ENCODE results near the gene ASB15.
A peak's percentile ranks its signal among the peaks of the same experiment; 100 is the strongest.
"Not testable (repeated sequence)": the region's sequence is repeated elsewhere in the genome, so short reads cannot be mapped to it uniquely, and the experiment has no call there.

The ASB15 gene

GRCh38 chr7:123601530-123601929 lies at the start of gene ASB15:
Gene ASB15 (plus strand): TSS chr7:123601821. CDS start chr7:123614503, 12,682 bp downstream.
- DNase-seq (ENCODE audit: low read depth), result no peak

DNA sequence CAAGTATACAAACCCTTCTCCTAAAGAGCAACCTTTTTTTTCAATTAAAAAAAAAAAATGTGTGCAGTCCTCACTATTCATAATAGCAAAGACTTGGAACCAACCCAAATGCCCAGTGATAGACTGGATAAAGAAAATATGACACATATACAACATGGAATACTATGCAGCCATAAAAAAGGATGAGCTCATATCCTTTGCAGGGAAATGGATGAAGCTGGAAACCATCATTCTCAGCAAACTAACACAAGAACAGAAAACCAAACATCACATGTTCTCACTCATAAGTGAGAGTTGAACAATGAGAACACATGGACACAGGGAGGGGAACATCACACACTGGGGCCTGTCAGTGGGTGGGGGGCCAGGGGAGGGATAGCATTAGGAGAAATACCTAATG lies 49.5 kb upstream of the ASB15 start:
- not testable (repeated sequence) for DNase-seq (ENCODE audit: low read depth)

GRCh38 chr7:123552641-123553040 lies 49.0 kb upstream of the ASB15 start:
- DNase-seq (ENCODE audit: low read depth), result no peak

DNA sequence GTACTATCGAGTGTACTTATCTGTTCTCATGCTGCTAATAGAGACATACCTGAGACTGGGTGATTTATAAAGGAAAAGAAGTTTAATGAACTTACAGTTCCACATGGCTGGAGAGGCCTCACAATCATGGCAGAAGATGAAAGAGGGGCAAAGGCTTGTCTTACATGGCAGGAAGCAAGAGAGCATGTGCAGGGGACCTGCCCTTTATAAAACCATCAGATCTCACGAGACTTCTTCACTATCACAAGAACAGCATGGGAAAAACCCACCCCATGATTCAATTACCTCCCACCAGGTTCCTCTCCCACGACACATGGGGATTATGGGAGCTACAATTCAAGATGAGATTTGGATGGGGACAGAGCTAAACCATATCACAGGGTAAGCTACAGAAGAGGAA lies 48.5 kb upstream of the ASB15 start:
- no peak for DNase-seq (ENCODE audit: low read depth)

GRCh38 chr7:123555484-123555883 lies 46.1 kb upstream of the ASB15 start:
- DNase-seq (ENCODE audit: low read depth), result no peak

DNA sequence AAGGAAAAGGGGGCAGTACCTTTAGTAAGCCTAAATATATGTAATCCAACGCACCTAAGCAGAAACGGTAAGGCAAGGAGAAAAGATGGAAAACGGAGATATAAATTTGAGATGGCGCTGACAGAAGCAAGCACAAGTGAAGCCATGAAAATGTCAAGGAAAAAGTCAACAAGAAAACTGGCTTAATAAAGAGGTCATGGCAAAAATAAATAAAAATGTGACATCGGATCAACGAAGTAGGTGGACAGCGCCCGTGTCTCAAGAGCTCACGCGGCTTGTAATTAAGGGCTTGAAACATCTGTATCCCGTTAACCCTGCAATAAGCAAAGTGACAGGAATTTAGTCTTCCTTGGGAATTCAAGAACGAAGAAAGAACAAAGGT lies 44.6 kb upstream of the ASB15 start:
- DNase-seq (ENCODE audit: low read depth), result no peak

DNA sequence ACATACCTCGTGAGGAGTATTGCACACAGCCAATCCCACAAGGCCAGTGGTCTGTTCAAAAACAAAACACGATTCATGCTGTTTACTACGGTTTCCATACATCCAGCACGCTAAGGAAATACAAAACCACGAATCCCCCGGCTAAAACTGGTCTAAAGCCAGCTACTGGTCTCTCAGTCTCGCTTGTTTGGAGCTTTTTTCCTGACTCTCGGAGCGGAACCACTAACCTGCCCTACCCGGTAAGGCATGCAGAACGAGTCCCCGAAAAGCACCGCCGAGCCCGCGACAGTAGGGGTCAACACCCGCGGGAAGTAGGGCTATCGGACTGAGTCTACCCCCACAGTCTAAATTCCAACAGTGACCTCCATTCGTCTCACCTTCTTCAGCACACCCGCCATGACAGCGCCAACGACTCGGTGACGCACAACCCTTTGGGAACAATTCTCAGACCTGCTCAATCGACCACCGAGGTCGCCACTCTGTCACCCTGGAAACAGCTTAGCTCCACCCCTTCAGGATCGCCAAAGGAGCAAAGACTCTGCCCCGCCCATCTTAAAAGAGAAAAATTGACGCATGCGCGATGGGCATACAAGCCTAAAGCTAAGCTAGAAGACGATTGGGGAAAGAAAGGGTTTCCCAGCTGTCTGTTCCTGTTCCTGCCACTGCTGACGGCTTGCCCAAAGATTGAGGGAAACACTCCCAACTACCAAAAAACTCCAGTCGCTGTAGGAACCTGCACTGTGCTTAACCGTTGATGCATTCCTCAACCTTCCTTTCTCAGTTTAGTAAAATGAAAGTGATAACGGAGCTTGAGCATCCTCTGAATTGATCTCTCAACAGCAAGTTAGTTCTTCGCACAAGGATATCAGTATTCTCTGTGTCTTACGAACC lies 44.0 kb upstream of the ASB15 start, which contains the start of gene NDUFA5:
TSS of gene NDUFA5 (minus strand) at position 421 of the 891 bp plus-strand sequence. CDS start at position 398, 23 bp downstream.
- DNase-seq (ENCODE audit: low read depth), result peak; percentile 98

- no peak for DNase-seq (ENCODE audit: low read depth)
Measured at GRCh38 chr7:123558289-123558874, 43.2 kb upstream of the ASB15 start.

DNA sequence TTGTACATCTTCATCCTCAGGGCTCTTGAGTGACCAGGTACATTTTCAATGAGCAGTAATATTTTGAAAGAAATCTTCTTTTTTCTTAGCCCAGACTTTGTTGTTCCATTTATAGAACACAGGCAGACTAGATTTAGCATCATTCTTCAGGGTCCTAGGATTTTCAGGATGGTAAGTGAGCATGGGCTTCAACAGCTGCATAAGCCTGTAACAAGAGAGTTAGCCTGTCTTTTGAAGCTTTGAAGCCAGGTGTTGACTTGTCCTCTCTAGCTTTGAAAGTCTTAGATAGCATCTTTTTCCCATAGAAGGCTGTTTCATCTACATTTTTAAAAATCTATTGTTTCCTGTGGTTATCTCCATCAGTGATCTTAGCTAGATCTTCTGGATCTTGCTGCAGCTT lies 39.5 kb upstream of the ASB15 start:
- no peak for DNase-seq (ENCODE audit: low read depth)

- no peak for DNase-seq (ENCODE audit: low read depth)
Measured at GRCh38 chr7:123569352-123570010, 32.1 kb upstream of the ASB15 start.

DNA sequence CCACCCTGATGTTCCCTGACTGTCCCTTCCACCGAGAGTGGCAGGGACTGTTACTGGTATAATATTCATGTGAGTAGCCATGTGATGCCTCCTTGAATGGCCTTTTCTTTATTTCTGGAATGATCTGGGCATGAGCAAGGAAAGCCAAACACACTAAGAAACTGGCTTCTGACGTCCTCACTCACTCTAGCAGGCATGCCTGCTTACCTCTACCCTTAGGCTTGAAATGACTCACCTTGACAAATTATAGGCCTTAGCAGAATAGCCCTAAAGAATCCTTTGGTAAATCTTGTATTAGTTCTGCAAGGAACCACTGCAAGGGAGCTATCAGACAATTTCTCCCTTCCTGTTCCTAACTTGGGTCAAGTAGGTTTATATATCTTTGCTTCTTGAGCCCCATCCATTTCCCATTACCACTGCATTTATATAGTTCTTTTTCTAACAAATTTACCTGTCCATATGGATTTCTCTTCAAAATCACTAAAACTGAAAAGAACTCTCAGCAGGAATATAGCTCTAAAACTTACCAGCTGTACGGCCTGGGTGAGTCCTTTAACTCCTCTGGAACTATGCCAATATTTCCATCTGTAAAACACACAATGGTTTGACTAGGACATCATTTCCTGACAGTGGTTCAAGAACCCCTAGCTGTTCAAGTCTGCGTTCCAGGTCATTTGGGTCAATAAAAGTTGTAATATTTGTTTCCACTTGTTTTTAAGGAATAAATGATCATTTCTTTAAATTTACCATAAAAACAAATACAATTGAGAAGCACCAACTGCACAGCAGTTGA lies 31.0 kb upstream of the ASB15 start:
- DNase-seq (ENCODE audit: low read depth), result no peak

DNA sequence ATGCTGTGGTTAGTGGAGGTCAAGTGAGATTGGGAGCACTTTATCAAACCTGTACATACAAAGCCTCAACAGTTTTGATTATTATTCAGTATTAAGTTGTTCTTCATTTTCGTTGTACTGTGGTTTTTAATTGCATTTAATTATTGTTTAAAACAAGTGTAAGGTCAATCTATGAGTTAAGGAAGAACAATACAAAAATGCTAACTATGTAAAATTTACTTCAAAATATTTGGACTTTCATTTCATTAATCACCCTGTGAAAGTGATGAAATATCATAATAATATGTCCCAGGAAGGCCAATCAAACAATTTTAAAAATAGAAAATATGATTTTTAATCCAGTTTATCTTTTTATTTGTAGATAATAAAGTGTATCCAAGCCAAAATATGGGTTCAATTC lies 30.4 kb upstream of the ASB15 start:
- DNase-seq (ENCODE audit: low read depth), result no peak

DNA sequence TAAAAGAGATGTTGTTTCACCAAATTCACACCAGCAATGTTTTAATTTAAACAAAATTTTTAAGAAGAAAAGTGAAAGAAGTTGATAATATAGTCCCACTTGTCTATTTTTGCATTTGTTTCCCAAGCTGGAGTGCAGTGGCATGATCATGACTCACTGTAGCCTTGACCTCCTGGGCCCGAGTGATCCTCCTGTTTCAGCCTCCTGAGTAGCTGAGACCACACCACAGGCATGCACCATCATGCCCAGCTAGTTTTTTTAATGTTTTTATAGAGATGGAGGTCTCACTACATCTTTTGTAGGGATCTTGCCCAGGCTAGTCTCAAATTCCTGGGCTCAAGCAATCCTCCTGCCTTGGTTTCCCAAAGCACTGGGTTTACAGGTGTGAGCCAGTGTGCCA lies 29.9 kb upstream of the ASB15 start:
- peak; percentile 31 for DNase-seq (ENCODE audit: low read depth)

- DNase-seq (ENCODE audit: low read depth), result no peak
Measured at GRCh38 chr7:123573341-123573740, 28.3 kb upstream of the ASB15 start.

DNA sequence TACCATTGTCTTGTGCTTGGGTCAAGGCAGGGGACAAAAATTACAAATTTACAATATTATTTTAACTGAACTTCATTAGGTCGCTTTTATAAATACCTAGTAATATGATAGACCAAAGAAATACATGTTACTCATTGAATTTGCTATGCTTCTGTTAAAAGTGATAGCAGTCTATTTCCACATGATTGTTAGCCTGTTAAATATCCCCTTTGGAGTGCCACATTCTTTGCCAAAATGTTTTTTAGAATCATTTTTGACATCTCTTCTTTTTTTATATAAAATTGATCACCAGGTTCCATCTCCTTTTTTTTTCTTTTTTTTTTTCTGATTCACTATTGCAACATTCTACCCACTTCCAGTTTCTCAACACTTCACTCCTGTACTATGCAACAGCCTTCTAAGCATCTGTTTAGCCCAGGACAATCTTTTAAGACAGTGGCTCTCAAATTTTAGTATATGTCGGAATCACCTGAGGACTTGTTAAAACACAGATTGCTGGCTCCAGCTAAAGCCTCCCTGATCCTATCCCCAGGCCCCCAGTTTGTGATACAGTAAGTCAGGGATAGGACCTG lies 27.6 kb upstream of the ASB15 start:
- DNase-seq (ENCODE audit: low read depth), result peak; percentile 27

DNA sequence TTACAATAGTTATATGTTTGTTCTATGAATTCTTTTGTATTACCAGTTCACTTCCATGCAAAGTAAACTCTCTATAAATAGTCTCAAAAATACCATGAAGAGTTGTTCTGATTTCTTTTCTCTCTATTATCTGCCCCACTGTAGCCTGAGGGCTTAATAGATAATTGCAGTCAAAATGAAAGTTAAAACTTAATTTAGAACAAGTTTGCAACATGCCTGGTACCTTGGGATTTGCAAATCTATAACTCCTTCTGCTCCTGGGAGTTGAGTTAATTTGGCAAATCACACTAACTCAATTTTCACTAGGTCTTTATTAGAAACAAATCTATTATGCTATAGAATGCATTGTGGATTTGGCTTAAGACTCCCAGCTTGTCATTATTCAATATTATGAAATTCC lies 22.2 kb upstream of the ASB15 start:
- no peak for DNase-seq (ENCODE audit: low read depth)

DNA sequence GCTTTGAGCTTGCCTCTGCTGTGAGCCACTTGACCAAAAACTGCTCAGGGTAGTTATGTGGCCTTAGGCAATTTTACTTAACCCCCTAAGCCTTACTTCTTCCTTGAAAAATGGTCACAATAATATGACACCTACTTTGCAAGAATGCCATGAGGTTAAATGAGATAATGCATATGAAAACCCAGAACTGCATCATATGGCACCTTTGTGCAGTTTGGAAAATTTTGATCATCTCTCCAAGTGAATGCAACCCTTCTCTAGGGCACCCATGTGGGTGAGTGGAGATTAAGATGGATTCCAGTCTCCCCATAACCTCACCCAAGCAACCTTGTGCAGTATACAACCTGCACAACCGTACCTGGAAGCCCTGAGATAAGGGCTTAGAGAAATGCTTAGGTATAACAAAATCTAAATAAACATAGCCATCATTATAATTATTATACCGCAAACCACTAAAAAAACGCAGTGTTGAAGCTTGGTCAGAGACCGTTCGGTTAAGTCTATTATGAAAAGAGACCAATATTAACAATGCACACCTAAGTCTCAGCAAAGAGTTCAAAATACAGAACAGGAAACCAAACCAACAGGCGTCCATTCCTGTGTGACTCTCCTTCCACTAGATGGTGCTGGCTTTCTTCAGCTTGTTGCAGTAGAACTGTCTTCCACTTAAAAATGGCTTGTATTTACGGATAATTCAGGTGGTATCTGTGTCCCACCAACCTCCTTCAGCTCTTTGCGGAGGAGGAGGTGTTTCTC lies 21.0 kb upstream of the ASB15 start:
- DNase-seq (ENCODE audit: low read depth), result peak; percentile 57

GRCh38 chr7:123581162-123581459 lies 20.5 kb upstream of the ASB15 start:
- no peak for DNase-seq (ENCODE audit: low read depth)

DNA sequence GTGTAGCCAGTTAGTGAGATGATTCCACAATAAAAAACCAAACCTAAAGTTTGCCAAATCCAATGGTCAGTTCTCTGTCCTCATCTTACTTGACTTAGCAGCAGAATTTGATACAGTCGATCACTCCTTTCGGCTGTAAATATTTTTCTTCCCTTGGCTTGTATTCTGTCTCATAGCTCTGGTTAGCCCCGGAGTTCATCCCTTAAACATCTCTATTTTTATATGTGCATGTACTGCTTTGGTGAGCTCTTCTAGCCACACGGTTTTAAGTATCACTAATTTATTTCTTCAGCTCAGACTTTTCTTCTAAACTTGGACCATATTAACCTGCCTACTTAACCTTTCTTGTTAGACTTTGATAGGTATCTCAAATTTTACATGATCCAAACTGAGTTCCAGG lies 17.8 kb upstream of the ASB15 start:
- DNase-seq (ENCODE audit: low read depth), result no peak

- DNase-seq (ENCODE audit: low read depth), result no peak
Measured at GRCh38 chr7:123588376-123588775, 13.2 kb upstream of the ASB15 start.

GRCh38 chr7:123594813-123595241 lies 6.8 kb upstream of the ASB15 start:
- peak; percentile 21 for DNase-seq (ENCODE audit: low read depth)

Data from amniotic epithelial cell (primary cell).